GM12878 (cell line): ENCODE results near the gene SELENOW. TPM values are rescaled to one million over a fixed set of nuclear protein-coding genes. Genes with fewer than 3 reads are reported as not detected.

Experiments
- ATAC-seq: fragments of 200-7000 bp; cut with Tn5 transposase; 3 replicates; pipeline ENCODE4 v1.9.1; 2020; ENCODE audit warnings: mild to moderate bottlenecking, moderate library complexity
- BruUV-seq: library from RNA; stranded (reverse); fragments of 400-500 nt; replicated peaks from 2 replicates; lab custom pipeline; 2021; lab: Mats Ljungman, UMichigan
- CTCF ChIA-PET: fragments of 300-600 bp; sonication (Branson Sonifier 250); formaldehyde crosslinking; extraction: SDS; loops from one replicate; lab custom pipeline; 2021; ENCODE audit warnings: inconsistent platforms; lab: Yijun Ruan, JAX
- POLR2A ChIA-PET: fragments of 350-600 bp; formaldehyde crosslinking; extraction: SDS; loops from one replicate; lab custom pipeline; 2021; ENCODE audit warnings: inconsistent platforms; lab: Charles Lee
- RAD21 ChIA-PET: fragments of 300-600 bp; sonication (Branson Sonifier 250); formaldehyde crosslinking; loops from one replicate; lab custom pipeline; 2023; ENCODE audit warnings: antibody characterized with exemption; ENCODE audit not compliant: unreplicated experiment; lab: Charles Lee
- SMC1A ChIA-PET: fragments of 300-600 bp; sonication (Branson Sonifier 250); formaldehyde crosslinking; loops from one replicate; lab custom pipeline; 2023; ENCODE audit not compliant: unreplicated experiment, uncharacterized antibody; lab: Charles Lee
- DNase-seq: peaks from one replicate; pipeline ENCODE4 v3.0.0-alpha.2; 2011; ENCODE audit warnings: low read depth, low spot score
- FAIRE-seq: peaks from 3 replicates; lab custom pipeline; 2011; peaks lifted over from hg19 to GRCh38; lab: Jason Lieb, UNC
- H2AFZ ChIP-seq: 2 replicates; pipeline ENCODE4 v1.6.0; 2011; ENCODE audit warnings: low read depth, low read length, control low read depth; ENCODE audit not compliant: control insufficient read depth
- H3K27ac ChIP-seq: 2 replicates; pipeline ENCODE4 v1.5.1; 2011; ENCODE audit warnings: control low read depth; ENCODE audit not compliant: control insufficient read depth, insufficient read depth
- H3K27me3 ChIP-seq, 2 experiments: replicated peaks in 1 of 2; 2 replicates each; pipeline versions ENCODE4 v1.6.0 to v1.6.1; 2011; ENCODE audit warnings: low read length in 1 of 2; ENCODE audit not compliant: control insufficient read depth in 2 of 2, insufficient read depth in 2 of 2
- H3K36me3 ChIP-seq, 2 experiments: 2 replicates each; pipeline ENCODE4 v1.5.1; 2011; ENCODE audit warnings: low read length in 1 of 2; ENCODE audit not compliant: control insufficient read depth in 2 of 2, insufficient read depth in 2 of 2
- H3K4me1 ChIP-seq: 2 replicates; pipeline ENCODE4 v1.6.1; 2011; ENCODE audit warnings: mild to moderate bottlenecking, low read length, moderate library complexity, mixed read lengths; ENCODE audit not compliant: control insufficient read depth, insufficient read depth
- H3K4me2 ChIP-seq: 2 replicates; pipeline ENCODE4 v1.6.0; 2011; ENCODE audit warnings: control low read depth; ENCODE audit not compliant: control insufficient read depth, insufficient read depth
- H3K4me3 ChIP-seq: fragments of 200-600 bp; sonication (generic); 2 replicates; pipeline ENCODE4 v1.5.1; 2016
- H3K79me2 ChIP-seq: 2 replicates; pipeline ENCODE4 v1.6.0; 2011; ENCODE audit warnings: low read length; ENCODE audit not compliant: control insufficient read depth, insufficient read depth
- H3K9ac ChIP-seq: 2 replicates; pipeline ENCODE4 v1.8.0; 2011; ENCODE audit warnings: low read length, control low read depth, mixed read lengths; ENCODE audit not compliant: control insufficient read depth, insufficient read depth
- H3K9me3 ChIP-seq: replicated peaks from 3 replicates; pipeline ENCODE4 v1.5.1; 2011; ENCODE audit warnings: mild to moderate bottlenecking, low read length; ENCODE audit not compliant: control insufficient read depth, insufficient read depth
- H4K20me1 ChIP-seq: 2 replicates; pipeline ENCODE4 v1.6.0; 2011; ENCODE audit not compliant: control insufficient read depth, insufficient read depth
- BCL11A ChIP-seq: IDR thresholded peaks from 2 replicates; pipeline ENCODE4 v1.6.1; 2011; ENCODE audit warnings: low read depth, low read length
- ETV6 ChIP-seq, 2 experiments: fragments of 450-650 bp in 1 of 2; IDR thresholded peaks in 1 of 2; conservative IDR thresholded peaks in 1 of 2; 2 replicates each; pipeline ENCODE4 v1.6.1; 2014; ENCODE audit warnings: antibody characterized with exemption in 1 of 2, borderline replicate concordance in 1 of 2, low read depth in 1 of 2, mild to moderate bottlenecking in 1 of 2, moderate library complexity in 1 of 2
- EZH2 ChIP-seq: IDR thresholded peaks from 2 replicates; pipeline ENCODE4 v1.6.1; 2012; ENCODE audit warnings: low read depth, mild to moderate bottlenecking, control low read depth, inconsistent platforms, low read length, borderline replicate concordance; ENCODE audit not compliant: control insufficient read depth
- KAT2A ChIP-seq: conservative IDR thresholded peaks from 2 replicates; pipeline ENCODE4 v1.6.1; 2011; ENCODE audit warnings: low read depth, low read length; ENCODE audit not compliant: control insufficient read depth
- MLLT1 ChIP-seq: fragments of 450-650 bp; IDR thresholded peaks from 2 replicates; pipeline ENCODE4 v1.6.1; 2016; ENCODE audit warnings: mild to moderate bottlenecking
- MTA2 ChIP-seq: fragments of 450-650 bp; IDR thresholded peaks from 2 replicates; pipeline ENCODE4 v1.6.1; 2016; ENCODE audit warnings: low read depth, mild to moderate bottlenecking, moderate library complexity
- NR2C1 ChIP-seq: fragments of 450-650 bp; IDR thresholded peaks from 2 replicates; pipeline ENCODE4 v1.6.1; 2017; ENCODE audit warnings: antibody characterized with exemption, mild to moderate bottlenecking, moderate library complexity
- NRF1 ChIP-seq: conservative IDR thresholded peaks from 2 replicates; pipeline ENCODE4 v1.6.1; 2011; ENCODE audit warnings: mild to moderate bottlenecking, low read depth, low read length, improper control_type of control experiment
- POLR2A ChIP-seq: IDR thresholded peaks from 2 replicates; pipeline ENCODE4 v1.6.1; 2011; ENCODE audit warnings: low read depth, mild to moderate bottlenecking, low read length
- POU2F2 ChIP-seq: IDR thresholded peaks from 3 replicates; pipeline ENCODE4 v1.6.1; 2011; ENCODE audit warnings: low read depth, mild to moderate bottlenecking, low read length, borderline replicate concordance
- RAD21 ChIP-seq: IDR thresholded peaks from 2 replicates; pipeline ENCODE4 v1.6.1; 2011; ENCODE audit warnings: mild to moderate bottlenecking, low read depth, low read length, moderate library complexity; ENCODE audit not compliant: insufficient read depth
- SMC3 ChIP-seq: IDR thresholded peaks from 2 replicates; pipeline ENCODE4 v1.6.1; 2011; ENCODE audit warnings: low read length, improper control_type of control experiment, borderline replicate concordance
- SUZ12 ChIP-seq: fragments of 200-600 bp; sonication (generic); IDR thresholded peaks from one replicate; pipeline ENCODE4 v1.6.1; 2018; ENCODE audit warnings: antibody characterized with exemption, mild to moderate bottlenecking; ENCODE audit not compliant: unreplicated experiment
- WRNIP1 ChIP-seq: IDR thresholded peaks from 2 replicates; pipeline ENCODE4 v1.6.1; 2011; ENCODE audit warnings: low read depth, low read length, improper control_type of control experiment, borderline replicate concordance
- ZNF622 ChIP-seq: fragments of 450-650 bp; IDR thresholded peaks from 2 replicates; pipeline ENCODE4 v1.6.1; 2017; ENCODE audit warnings: mild to moderate bottlenecking, inconsistent platforms
- ZNF687 ChIP-seq: fragments of 450-650 bp; IDR thresholded peaks from 2 replicates; pipeline ENCODE4 v1.6.1; 2017; ENCODE audit warnings: mild to moderate bottlenecking, moderate library complexity
- ZZZ3 ChIP-seq: IDR thresholded peaks from 2 replicates; pipeline ENCODE4 v1.6.1; 2011; ENCODE audit warnings: low read depth; ENCODE audit not compliant: control insufficient read depth, insufficient read length
- WGBS: methylation state at CpG from one replicate; pipeline ENCODE4 v1.1.6; 2016; ENCODE audit warnings: low lambda C conversion rate; ENCODE audit not compliant: insufficient replicate concordance, insufficient coverage; ENCODE audit errors: missing lambda C conversion rate; 5-methylcytosine and 5-hydroxymethylcytosine counted together
- in situ Hi-C: fragments of 300-500 bp; cut with MboI; formaldehyde crosslinking; loops from 9 replicates; pipeline ENCODE4 v1.14.3; 2018; ENCODE audit warnings: mixed read lengths
- intact Hi-C: fragments of 100-400 bp; cut with micrococcal nuclease; formaldehyde crosslinking; loops from one replicate; pipeline ENCODE4 v1.14.2; 2022; ENCODE audit not compliant: unreplicated experiment
- polyA plus RNA-seq, 11 experiments: library from polyadenylated mRNA; depleted of rRNA in 4 of 11; unstranded in 6 of 11; stranded (reverse) in 5 of 11; fragments of >200 nt; fragmentation: Nextera tagmentation in 4 of 11; fragmentation: Illumina TruSeq in 1 of 11; extraction: Ambion mirVana in 4 of 11; extraction: Trizol in 1 of 11; gene quantifications; 1 replicate in 1 of 11; 2 replicates in 10 of 11; pipeline versions ENCODE4 v1.2.1 to v1.2.3, GENCODE V29; 2011 to 2016; ENCODE audit warnings: inconsistent platforms in 2 of 11, missing spikeins in 2 of 11, low read depth in 1 of 11
- total RNA-seq, 4 experiments: library from RNA; depleted of rRNA in 3 of 4; stranded (reverse); fragments of >200 nt in 3 of 4; fragmentation: Illumina TruSeq in 1 of 4; extraction: Trizol in 1 of 4; gene quantifications; 2 replicates each; pipeline versions ENCODE4 v1.2.1 to v1.2.3, GENCODE V29; 2013 to 2021
- TF ChIP-seq, protein P1 (sequence below): IDR thresholded peaks from 2 replicates; pipeline ENCODE4 v1.6.1; 2012; ENCODE audit warnings: low read depth, low read length, improper control_type of control experiment
- TF ChIP-seq, protein P2 (sequence below): fragments of 450-650 bp; IDR thresholded peaks from 2 replicates; pipeline ENCODE4 v1.6.1; 2017; ENCODE audit warnings: borderline replicate concordance

Gene SELENOW
- total and polyA plus RNA-seq, 10 of the 15 experiments (the other 5 are each of a cell fraction or from before 2014, with no cell fraction given) = 53.3 to 186 (median 101) TPM

DNA sequence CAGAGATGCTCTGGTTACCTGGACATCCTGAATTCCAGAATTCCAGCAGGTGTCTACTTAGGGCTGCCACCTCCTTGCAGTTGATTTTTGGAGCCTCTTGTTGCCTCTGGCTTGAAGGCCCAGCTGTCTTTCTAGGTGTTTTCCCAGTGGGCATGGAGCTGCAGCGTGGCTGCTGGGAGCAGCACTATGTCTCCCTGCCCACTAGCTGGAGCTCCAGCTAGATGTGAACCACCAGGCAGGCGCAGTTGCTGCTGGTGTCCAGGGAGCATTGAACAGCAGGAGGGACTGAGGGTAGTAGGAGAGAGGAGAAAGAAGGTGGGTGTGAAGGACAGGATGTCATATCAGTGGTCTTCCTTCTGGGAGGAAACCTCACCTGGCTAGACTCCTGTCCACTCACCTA is 9.9 kb upstream of the SELENOW start:
- ChIA-PET SMC1A (interaction anchor here (2.4 kb wide), 1 partner anchor 19 kb away, joined by 5 read pairs; no protein-coding TSS in a partner anchor), RAD21 (no interaction called here), POLR2A (no interaction called here), CTCF (interaction anchor here (1.7 to 6.3 kb wide), 3 partner anchors 20 to 24 kb away, joined by 4 to 75 read pairs (median 10); partner anchors contain the start of gene NOP53)
- ATAC-seq (no peak), DNase-seq (no peak), FAIRE-seq (peak; percentile 41)
- no peak overlapping the region for H3K9ac ChIP-seq
- 31% methylated on average over 2 of the region's 2 CpGs for WGBS
- no peak overlapping the region for H3K4me3 ChIP-seq
- H3K27ac ChIP-seq = no peak overlapping the region
- BruUV-seq = no TSS peak
- H3K9me3 ChIP-seq = no peaks in the 10 kb centered on the region
- no peaks in the 10 kb centered on the region for H3K27me3 ChIP-seq
- no peak overlapping the region for H3K4me2 ChIP-seq
- no peaks in the 10 kb centered on the region for H3K36me3 ChIP-seq
- H4K20me1 ChIP-seq = no peaks in the 10 kb centered on the region
- H2AFZ ChIP-seq = no peak overlapping the region
- no peaks in the 10 kb centered on the region for H3K79me2 ChIP-seq
- TF ChIP-seq BCL11A (no peak), NR2C1 (no peak), POU2F2 (no peak), ETV6 (conservative IDR thresholded peaks at IDR 0.05 in 1 of 2, IDR thresholded peaks at IDR 0.05 in 1 of 2; ENCODE audit: borderline replicate concordance in 1 of 2, low read depth in 1 of 2) (no peak), ZNF687 (no peak), MTA2 (no peak), EZH2 (no peak), ZNF622 (no peak), KAT2A (no peak), WRNIP1 (no peak), RAD21 (no peak), ZZZ3 (no peak), SMC3 (no peak), MLLT1 (no peak), NRF1 (no peak), SUZ12 (no peak), POLR2A (no peak)
- TF ChIP-seq, protein P1, sequence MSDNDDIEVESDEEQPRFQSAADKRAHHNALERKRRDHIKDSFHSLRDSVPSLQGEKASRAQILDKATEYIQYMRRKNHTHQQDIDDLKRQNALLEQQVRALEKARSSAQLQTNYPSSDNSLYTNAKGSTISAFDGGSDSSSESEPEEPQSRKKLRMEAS = no peak
- TF ChIP-seq, protein P2, sequence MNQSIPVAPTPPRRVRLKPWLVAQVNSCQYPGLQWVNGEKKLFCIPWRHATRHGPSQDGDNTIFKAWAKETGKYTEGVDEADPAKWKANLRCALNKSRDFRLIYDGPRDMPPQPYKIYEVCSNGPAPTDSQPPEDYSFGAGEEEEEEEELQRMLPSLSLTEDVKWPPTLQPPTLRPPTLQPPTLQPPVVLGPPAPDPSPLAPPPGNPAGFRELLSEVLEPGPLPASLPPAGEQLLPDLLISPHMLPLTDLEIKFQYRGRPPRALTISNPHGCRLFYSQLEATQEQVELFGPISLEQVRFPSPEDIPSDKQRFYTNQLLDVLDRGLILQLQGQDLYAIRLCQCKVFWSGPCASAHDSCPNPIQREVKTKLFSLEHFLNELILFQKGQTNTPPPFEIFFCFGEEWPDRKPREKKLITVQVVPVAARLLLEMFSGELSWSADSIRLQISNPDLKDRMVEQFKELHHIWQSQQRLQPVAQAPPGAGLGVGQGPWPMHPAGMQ = no peak
- intact Hi-C loops = no loop called here
- H3K4me1 ChIP-seq = no peaks in the 10 kb centered on the region
- in situ Hi-C loops = no loop called here
